Smooth muscle cell (in vitro differentiated cells): ENCODE measurements around the gene FTL. TPM values are rescaled to one million over a fixed set of nuclear protein-coding genes. Genes with fewer than 3 reads are reported as not detected.

Source experiments
- DNase-seq: peaks from one replicate; lab custom pipeline; 2025; ENCODE audit not compliant: unreplicated experiment; lab: John Stamatoyannopoulos, UW
- H2AFZ ChIP-seq: fragments of 200-600 bp; sonication (generic); 2 replicates; pipeline ENCODE4 v1.6.0; 2016; ENCODE audit warnings: antibody characterized with exemption, low read depth, mild to moderate bottlenecking
- H3F3A ChIP-seq: fragments of 200-600 bp; sonication (generic); 2 replicates; pipeline ENCODE4 v1.6.0; 2017; ENCODE audit warnings: antibody characterized with exemption, low read depth
- H3K27ac ChIP-seq: fragments of 200-600 bp; sonication (generic); 2 replicates; pipeline ENCODE4 v1.5.1; 2016; ENCODE audit warnings: low read depth, mild to moderate bottlenecking
- H3K27me3 ChIP-seq: fragments of 200-600 bp; sonication (generic); 2 replicates; pipeline ENCODE4 v1.6.1; 2016; ENCODE audit warnings: low read depth, mild to moderate bottlenecking
- H3K36me3 ChIP-seq: fragments of 200-600 bp; sonication (generic); 2 replicates; pipeline ENCODE4 v1.5.1; 2016; ENCODE audit warnings: low read depth
- H3K4me1 ChIP-seq: fragments of 200-600 bp; sonication (generic); 2 replicates; pipeline ENCODE4 v1.5.1; 2016; ENCODE audit warnings: low read depth
- H3K4me2 ChIP-seq: fragments of 200-600 bp; sonication (generic); 2 replicates; pipeline ENCODE4 v1.6.0; 2016; ENCODE audit warnings: mild to moderate bottlenecking
- H3K4me3 ChIP-seq: fragments of 200-600 bp; sonication (generic); 2 replicates; pipeline ENCODE4 v1.5.1; 2016; ENCODE audit warnings: mild to moderate bottlenecking
- H3K79me2 ChIP-seq: fragments of 200-600 bp; sonication (generic); 2 replicates; pipeline ENCODE4 v1.6.0; 2016; ENCODE audit warnings: low read depth, mild to moderate bottlenecking
- H3K9ac ChIP-seq: fragments of 200-600 bp; sonication (generic); 2 replicates; pipeline ENCODE4 v1.6.0; 2016; ENCODE audit warnings: low read depth
- H3K9me3 ChIP-seq: fragments of 200-600 bp; sonication (generic); replicated peaks from 2 replicates; pipeline ENCODE4 v1.5.1; 2016; ENCODE audit warnings: low read depth
- H4K20me1 ChIP-seq: fragments of 200-600 bp; sonication (generic); 2 replicates; pipeline ENCODE4 v1.6.0; 2016; ENCODE audit warnings: low read depth
- CTCF ChIP-seq: fragments of 200-600 bp; sonication (generic); IDR thresholded peaks from 2 replicates; pipeline ENCODE4 v1.5.1; 2017; ENCODE audit warnings: borderline replicate concordance, mild to moderate bottlenecking, antibody characterized with exemption; ENCODE audit not compliant: insufficient read depth, poor library complexity, severe bottlenecking
- WGBS: methylation state at CpG from one replicate; pipeline ENCODE4 v1.1.7; 2016; ENCODE audit warnings: low lambda C conversion rate; 5-methylcytosine and 5-hydroxymethylcytosine counted together
- polyA plus RNA-seq: library from polyadenylated mRNA; unstranded; fragments of >200 nt; fragmentation: Nextera tagmentation; extraction: Ambion mirVana; gene quantifications from 2 replicates; pipeline ENCODE4 v1.2.1, GENCODE V29; 2016
- total RNA-seq: library from RNA; depleted of rRNA; stranded (reverse); fragments of >200 nt; gene quantifications from 2 replicates; pipeline ENCODE4 v1.2.3, GENCODE V29; 2014

FTL gene
- total and polyA plus RNA-seq, 2 experiments from 2014 or later = 5,904 to 12,053 TPM

- H3K9me3 ChIP-seq = no peaks in the 10 kb centered on the region
- peak within 1 kb of the TSS; percentile 86 for H3K4me3 ChIP-seq
- H3F3A ChIP-seq = no peaks in the 10 kb centered on the region
- peak within 1 kb of the TSS; percentile 84 for H3K9ac ChIP-seq
- H4K20me1 ChIP-seq = peaks cover 45% of the 10 kb centered on the region
- no peaks in the 10 kb centered on the region for H3K36me3 ChIP-seq
- peak within 1 kb of the TSS; percentile 82 for H3K27ac ChIP-seq
- peak; percentile 99 for DNase-seq
- H3K4me2 ChIP-seq = peak within 1 kb of the TSS; percentile 100
- peak within 1 kb of the TSS; percentile 30 for H2AFZ ChIP-seq
- H3K4me1 ChIP-seq = peaks cover 16% of the 10 kb centered on the region
- peak; percentile 88 for TF ChIP-seq CTCF
- H3K79me2 ChIP-seq = peaks cover 72% of the 10 kb centered on the region
- no peaks in the 10 kb centered on the region for H3K27me3 ChIP-seq
- WGBS = under 1% methylated on average over 56 of the region's 56 CpGs
Measured at GRCh38 chr19:48993175-48994034, 28.3 kb downstream of the FTL start, which contains the start of the genes GYS1 and RUVBL2. TSS of gene GYS1 (minus strand) at chr19:48993309. CDS start at chr19:48993112, 197 bp downstream. TSS of gene RUVBL2 (plus strand) at chr19:48993887. CDS start at chr19:48993912, 25 bp downstream.

- 5% methylated on average over 12 of the region's 13 CpGs for WGBS
- Histone ChIP-seq H3K4me1 (peaks cover 16% of the 10 kb centered on the region), H3F3A (no peaks in the 10 kb centered on the region), H4K20me1 (peaks cover 39% of the 10 kb centered on the region), H3K79me2 (peaks cover 71% of the 10 kb centered on the region), H3K36me3 (no peaks in the 10 kb centered on the region), H3K4me3 (peak overlapping the region; percentile 86), H3K4me2 (peak overlapping the region; percentile 100), H3K27me3 (no peaks in the 10 kb centered on the region), H3K9ac (peak overlapping the region; percentile 82), H2AFZ (peak overlapping the region; percentile 21), H3K9me3 (no peaks in the 10 kb centered on the region), H3K27ac (peak overlapping the region; percentile 7)
- no peak for TF ChIP-seq CTCF
- no peak for DNase-seq
Measured at GRCh38 chr19:48994035-48994386, 28.9 kb downstream of the FTL start.

GRCh38 chr19:48997972-48998371 is 32.9 kb downstream of the FTL start:
- H3K4me3 ChIP-seq = no peak overlapping the region
- H3K79me2 ChIP-seq = peaks cover 36% of the 10 kb centered on the region
- no peak overlapping the region for H3K4me2 ChIP-seq
- no peaks in the 10 kb centered on the region for H3K9me3 ChIP-seq
- peaks cover 6% of the 10 kb centered on the region for H3K4me1 ChIP-seq
- H3F3A ChIP-seq = no peaks in the 10 kb centered on the region
- no peak overlapping the region for H3K9ac ChIP-seq
- DNase-seq = no peak
- no peak overlapping the region for H3K27ac ChIP-seq
- 87% methylated on average over 5 of the region's 5 CpGs for WGBS
- peak; percentile 46 for TF ChIP-seq CTCF
- H4K20me1 ChIP-seq = peaks cover 16% of the 10 kb centered on the region
- no peaks in the 10 kb centered on the region for H3K36me3 ChIP-seq
- no peak overlapping the region for H2AFZ ChIP-seq
- no peaks in the 10 kb centered on the region for H3K27me3 ChIP-seq
